ENCODE measurements around the gene ADAMTS13. TPM values are rescaled to one million over a fixed set of nuclear protein-coding genes. Genes with fewer than 3 reads are reported as not detected.
"Not testable (repeated sequence)": the region's sequence is repeated elsewhere in the genome, so short reads cannot be mapped to it uniquely, and the experiment has no call there.

The ADAMTS13 gene
- total RNA-seq = 1 to 10 TPM in 3 of 4 donors, not detected in 1; 1.8 to 4.9 (median 3.8) TPM

DNA sequence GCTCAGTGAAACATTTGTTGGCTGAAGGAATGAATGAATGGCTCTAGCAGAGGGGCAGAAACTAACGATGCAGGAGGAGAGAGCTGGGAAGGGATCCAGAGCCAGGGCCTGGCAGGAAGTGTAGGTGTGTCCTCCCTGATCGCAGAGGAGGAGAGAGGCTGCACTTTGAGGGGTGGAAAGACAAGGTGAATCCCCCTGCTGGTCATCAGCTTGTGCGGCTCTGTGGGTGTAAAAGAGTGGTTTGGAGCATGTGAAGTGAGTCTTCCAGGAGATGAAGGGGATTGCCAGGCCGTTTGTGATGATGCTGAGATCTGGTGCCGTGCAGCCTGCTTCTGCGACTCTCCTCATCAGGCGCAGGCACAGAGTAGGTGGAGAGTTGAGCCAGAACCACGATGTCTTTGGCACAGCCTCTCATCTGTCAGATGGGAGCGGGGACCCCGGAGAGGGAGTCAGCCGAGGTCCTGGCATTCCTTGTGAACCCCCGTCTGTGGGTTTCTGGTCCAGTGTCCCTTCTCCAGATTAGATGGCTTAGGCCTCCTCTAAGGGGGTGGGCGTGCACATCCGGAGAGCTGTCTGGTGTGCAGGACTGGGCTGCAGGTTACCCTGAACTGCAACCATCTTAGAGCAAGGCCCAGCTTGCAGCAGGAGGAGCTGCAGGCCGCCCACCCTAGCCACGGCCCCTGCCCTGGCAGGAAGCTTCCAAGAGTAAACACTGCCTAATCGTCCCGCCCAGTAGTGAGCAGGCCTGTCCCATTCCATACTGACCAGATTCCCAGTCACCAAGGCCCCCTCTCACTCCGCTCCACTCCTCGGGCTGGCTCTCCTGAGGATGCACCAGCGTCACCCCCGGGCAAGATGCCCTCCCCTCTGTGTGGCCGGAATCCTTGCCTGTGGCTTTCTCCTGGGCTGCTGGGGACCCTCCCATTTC lies at the start of gene ADAMTS13:
TSS of gene ADAMTS13 (plus strand) at position 753 of the 928 bp plus-strand sequence. CDS start at position 830, 77 bp downstream.
- no peaks in the 10 kb centered on the region for H3K27me3 ChIP-seq
- no peaks in the 10 kb centered on the region for H3K9me3 ChIP-seq
- peaks cover 0 to under 1% of the 10 kb centered on the region in 2 donors for H3K4me1 ChIP-seq
- no peak for TF ChIP-seq POLR2A (IDR thresholded peaks at IDR 0.05)
- TF ChIP-seq CTCF (IDR thresholded peaks at IDR 0.05) = no peak
- H3K27ac ChIP-seq = no peak within 1 kb of the TSS
- no peak for DNase-seq
- no peaks in the 10 kb centered on the region for H3K36me3 ChIP-seq
- intact Hi-C loops (cut with DNase I; ENCODE audit: low total_unique reads) = no loop called here
- H3K4me3 ChIP-seq = no peak within 1 kb of the TSS

- TF ChIP-seq POLR2A (IDR thresholded peaks at IDR 0.05) (no peak), CTCF (IDR thresholded peaks at IDR 0.05) (no peak)
- no peak for DNase-seq
- Histone ChIP-seq H3K36me3 (no peaks in the 10 kb centered on the region), H3K27ac (peak overlapping the region; percentile 84 to 91), H3K4me3 (peak overlapping the region; percentile 63 to 89), H3K9me3 (no peaks in the 10 kb centered on the region), H3K27me3 (no peaks in the 10 kb centered on the region), H3K4me1 (peaks cover 14 to 33% of the 10 kb centered on the region in 2 donors)
- intact Hi-C loops (cut with DNase I; ENCODE audit: low total_unique reads) = no loop called here
Measured at GRCh38 chr9:133374612-133375115, 47.5 kb upstream of the ADAMTS13 start.

GRCh38 chr9:133375116-133375723 lies 46.9 kb upstream of the ADAMTS13 start:
- TF ChIP-seq POLR2A (IDR thresholded peaks at IDR 0.05) = no peak
- no peak for TF ChIP-seq CTCF (IDR thresholded peaks at IDR 0.05)
- H3K36me3 ChIP-seq = no peaks in the 10 kb centered on the region
- H3K9me3 ChIP-seq = no peaks in the 10 kb centered on the region
- H3K4me1 ChIP-seq = peaks cover 14 to 28% of the 10 kb centered on the region in 2 donors
- H3K27me3 ChIP-seq = no peaks in the 10 kb centered on the region
- DNase-seq = no peak
- intact Hi-C loops (cut with DNase I; ENCODE audit: low total_unique reads) = no loop called here
- peak overlapping the region; percentile 84 to 91 for H3K27ac ChIP-seq
- H3K4me3 ChIP-seq = peak overlapping the region; percentile 63 to 89

GRCh38 chr9:133375724-133376654 lies 46.2 kb upstream of the ADAMTS13 start, which contains the start of the genes STKLD1 and SURF4:
Gene STKLD1 (plus strand): TSS chr9:133376366. CDS start chr9:133376474, 108 bp downstream.
Gene SURF4 (minus strand): TSS chr9:133376060. CDS start chr9:133375969, 91 bp downstream.
- Histone ChIP-seq H3K9me3 (no peaks in the 10 kb centered on the region), H3K4me3 (peak within 1 kb of the TSS; percentile 63 to 89), H3K4me1 (peaks cover 14 to 20% of the 10 kb centered on the region in 2 donors), H3K27ac (peak within 1 kb of the TSS; percentile 84 to 91), H3K36me3 (no peaks in the 10 kb centered on the region), H3K27me3 (no peaks in the 10 kb centered on the region)
- TF ChIP-seq POLR2A (IDR thresholded peaks at IDR 0.05) (peak; percentile 89 to 94), CTCF (IDR thresholded peaks at IDR 0.05) (peak in 3 of 4 experiments; percentile 8 to 58 (median 50))
- intact Hi-C loops (cut with DNase I; ENCODE audit: low total_unique reads) = no loop called here
- DNase-seq = peak; percentile 94 to 97

DNA sequence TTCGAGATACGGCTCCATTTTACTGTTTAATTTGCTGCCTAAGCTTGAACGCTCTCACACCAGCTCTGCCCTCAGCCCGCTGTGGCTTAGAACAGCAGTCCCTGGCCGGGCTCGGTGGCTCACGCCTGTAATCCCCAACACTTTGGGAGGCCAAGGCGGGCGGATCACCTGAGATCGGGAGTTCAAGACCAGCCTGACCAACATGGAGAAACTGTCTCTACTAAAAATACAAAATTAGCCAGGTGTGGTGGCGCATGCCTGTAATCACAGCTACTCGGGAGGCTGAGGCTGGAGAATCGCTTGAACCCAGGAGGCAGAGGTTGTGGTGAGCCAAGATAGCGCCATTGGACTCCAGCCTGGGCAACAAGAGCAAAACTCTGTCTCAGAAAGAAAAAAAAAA lies 44.9 kb upstream of the ADAMTS13 start:
- intact Hi-C loops (cut with DNase I; ENCODE audit: low total_unique reads); H3K27me3 ChIP-seq; H3K4me3 ChIP-seq; H3K9me3 ChIP-seq; DNase-seq; H3K36me3 ChIP-seq; H3K4me1 ChIP-seq: not testable (repeated sequence)
- H3K27ac ChIP-seq = peak overlapping the region in 1 of 2 donors; percentile 5
